Measurements from ENCODE around the gene IL34.
A peak's percentile ranks its signal among the peaks of the same experiment; 100 is the strongest.
"Not testable (repeated sequence)": the region's sequence is repeated elsewhere in the genome, so short reads cannot be mapped to it uniquely, and the experiment has no call there.

IL34 gene

DNA sequence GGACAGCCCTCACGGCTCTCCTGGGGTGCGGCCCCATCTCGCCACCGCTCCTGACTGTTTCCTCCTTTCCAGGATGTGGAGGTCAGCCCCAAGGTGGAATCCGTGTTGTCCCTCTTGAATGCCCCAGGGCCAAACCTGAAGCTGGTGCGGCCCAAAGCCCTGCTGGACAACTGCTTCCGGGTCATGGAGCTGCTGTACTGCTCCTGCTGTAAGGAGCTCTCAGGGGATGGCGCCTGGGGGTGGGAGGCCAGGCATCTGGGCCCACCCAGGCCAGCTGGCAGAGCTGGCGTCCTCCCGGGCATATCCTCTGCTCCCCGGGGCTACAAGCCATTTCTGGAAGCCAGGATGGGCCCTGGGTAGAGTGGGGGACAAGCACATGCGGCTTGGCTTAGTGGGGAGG lies 13.2 kb downstream of the IL34 start:
- DNase-seq: no peak

DNA sequence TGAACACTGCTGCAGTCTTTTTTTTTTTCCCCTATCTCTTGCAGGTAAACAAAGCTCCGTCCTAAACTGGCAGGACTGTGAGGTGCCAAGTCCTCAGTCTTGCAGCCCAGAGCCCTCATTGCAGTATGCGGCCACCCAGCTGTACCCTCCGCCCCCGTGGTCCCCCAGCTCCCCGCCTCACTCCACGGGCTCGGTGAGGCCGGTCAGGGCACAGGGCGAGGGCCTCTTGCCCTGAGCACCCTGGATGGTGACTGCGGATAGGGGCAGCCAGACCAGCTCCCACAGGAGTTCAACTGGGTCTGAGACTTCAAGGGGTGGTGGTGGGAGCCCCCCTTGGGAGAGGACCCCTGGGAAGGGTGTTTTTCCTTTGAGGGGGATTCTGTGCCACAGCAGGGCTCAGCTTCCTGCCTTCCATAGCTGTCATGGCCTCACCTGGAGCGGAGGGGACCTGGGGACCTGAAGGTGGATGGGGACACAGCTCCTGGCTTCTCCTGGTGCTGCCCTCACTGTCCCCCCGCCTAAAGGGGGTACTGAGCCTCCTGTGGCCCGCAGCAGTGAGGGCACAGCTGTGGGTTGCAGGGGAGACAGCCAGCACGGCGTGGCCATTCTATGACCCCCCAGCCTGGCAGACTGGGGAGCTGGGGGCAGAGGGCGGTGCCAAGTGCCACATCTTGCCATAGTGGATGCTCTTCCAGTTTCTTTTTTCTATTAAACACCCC lies 13.8 kb downstream of the IL34 start:
- no peak for DNase-seq

DNA sequence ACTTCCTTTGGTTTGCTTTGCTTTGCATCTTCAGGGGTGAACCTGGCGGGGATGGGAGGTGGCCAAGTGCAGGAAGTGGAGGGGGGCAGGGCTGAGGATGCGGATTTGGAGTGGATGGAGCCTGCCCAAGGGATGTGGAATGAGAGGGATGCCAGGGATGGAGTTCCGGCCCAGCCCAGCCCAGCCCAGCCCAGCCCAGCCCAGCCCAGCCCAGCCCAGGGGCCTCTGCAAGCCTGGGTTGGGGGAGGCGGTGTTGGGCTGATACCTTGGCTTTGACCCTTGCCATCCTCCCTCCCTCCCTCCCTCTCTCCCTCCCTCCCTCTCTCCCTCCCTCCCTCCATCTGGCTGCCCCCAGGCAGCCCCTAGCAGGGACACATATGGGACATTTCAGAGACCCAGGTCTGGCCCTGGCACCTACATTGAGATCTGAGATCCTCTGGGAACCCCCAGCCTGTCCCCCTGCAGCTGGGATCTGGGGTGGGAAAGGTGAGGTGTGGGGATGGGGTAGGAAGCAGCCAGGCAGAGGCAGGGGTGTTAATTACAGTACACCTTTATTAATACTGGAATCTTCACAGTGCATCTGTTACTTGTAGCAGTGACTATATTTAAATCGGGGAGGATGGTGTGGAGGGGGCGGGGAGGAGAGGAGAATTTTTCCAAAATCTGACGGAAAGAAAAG lies 14.5 kb downstream of the IL34 start:
- DNase-seq: peak; percentile 31

DNA sequence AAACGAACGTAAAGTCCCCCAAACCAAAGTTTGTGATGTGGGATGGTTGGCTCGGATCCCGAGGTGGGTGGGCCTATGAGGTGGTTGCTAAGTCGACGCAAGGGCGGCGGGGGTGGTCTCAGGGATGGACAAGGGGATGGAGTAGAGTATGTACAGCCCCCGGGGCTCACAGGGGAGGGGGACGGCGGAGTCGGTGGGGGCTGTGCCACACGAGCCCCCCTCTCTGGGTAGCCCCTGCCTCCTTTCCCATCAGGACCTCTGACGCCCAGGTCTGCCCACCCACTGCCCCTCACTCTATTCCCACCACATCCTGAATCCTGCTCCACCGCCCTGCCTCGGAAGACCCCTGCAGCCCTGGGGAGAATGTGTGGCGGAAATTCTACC lies 15.2 kb downstream of the IL34 start:
- DNase-seq: no peak

DNA sequence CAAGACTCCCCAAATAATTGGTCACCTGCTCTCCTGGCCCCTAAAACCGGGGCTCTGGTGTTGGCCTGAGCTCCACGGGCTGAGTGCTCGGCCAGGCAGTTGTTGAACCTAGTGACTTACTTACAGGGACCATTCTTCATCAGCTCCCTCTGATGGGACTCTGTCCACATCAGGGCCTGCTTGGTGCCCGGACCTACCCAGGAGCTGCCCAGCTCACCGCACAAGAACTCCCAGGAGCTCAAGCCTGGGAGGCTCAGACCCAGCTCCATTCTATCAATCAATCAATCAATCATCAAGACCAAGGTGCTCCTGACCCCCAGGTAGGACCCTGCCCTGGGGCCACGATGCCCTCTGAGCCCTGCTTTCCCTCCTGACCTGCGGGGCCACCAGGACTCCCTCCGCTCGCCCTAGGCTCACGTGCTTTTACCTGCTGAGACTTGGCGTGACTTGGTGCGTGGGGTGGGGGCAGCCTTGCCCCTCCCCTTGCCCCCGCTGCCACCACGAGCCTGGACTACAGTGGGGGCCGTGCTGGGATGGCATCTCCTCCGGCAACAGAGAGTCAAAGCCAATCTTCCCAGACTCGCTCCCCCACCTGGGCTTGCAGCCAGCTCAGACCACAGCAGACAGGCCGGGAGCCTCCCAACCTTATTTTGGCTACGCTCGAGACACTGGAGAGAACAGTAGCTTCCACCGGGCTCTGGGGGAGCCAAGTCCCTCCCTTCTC lies 15.7 kb downstream of the IL34 start:
- DNase-seq: peak; percentile 15

DNA sequence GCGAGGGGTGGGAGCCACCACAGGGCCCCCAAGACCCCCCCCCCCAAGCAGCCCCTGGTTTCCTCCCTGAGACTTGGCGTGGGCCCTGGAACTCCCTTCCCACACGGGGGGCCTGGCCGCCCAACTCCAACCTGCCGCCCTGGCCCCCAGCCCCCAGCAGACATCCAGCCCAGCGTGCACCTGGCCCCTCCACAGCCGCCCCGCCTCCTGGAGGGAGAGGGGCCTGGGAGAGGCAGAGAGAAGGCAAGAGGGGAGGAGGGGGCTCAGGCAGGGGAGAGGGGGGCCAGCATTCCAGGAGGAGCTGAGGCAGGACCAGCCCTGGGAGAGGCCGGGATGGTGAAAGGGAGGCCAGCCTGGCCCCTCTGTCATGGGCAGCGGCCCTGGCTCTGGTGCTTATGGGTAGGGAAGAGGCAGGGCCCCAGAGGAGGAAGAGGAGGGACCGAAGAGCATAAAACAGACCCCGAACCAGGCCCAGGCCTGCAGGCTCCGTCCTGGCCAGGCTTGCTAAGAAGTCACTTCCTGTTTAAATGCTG lies 16.7 kb downstream of the IL34 start:
- no peak for DNase-seq

DNA sequence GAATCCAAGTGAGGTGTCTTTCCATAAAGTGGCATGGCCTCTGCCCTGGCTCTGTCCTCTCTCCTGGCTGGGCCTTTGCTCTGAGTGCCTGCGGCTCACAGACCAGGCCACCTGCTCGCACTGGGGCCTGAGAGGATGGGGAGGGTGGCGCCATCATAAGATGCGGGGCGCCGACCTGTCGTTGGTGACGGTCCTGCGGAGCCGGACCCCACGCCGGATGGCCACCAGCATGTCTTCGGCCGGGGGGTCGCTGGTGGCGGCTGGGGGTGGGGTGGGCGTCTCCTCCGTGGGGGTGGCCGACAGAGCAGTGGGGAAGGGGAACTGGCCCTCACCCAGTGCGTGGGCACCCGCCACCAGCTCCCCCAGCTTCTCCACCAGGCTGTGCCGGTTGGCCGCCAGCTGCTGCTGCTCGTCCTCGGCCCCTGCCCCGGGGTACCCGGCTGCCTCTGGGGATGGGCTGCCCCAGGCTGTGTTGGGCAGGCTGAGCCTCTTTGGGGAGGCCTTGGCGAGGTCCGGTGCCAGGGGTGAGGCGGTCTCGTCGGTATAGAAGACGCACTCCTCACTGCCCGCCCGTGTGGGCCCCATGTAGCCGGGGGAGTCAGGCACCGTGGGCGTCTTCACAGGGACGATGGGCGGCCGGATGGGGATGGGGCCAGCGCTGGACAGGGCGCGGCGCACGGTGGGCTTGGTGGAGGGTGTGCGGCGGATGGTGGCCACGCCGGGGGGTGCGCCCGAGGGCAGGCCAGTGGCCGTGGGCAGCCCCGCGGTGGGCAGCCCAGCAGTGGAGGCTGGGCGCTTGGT lies 17.4 kb downstream of the IL34 start:
- no peak for DNase-seq

DNA sequence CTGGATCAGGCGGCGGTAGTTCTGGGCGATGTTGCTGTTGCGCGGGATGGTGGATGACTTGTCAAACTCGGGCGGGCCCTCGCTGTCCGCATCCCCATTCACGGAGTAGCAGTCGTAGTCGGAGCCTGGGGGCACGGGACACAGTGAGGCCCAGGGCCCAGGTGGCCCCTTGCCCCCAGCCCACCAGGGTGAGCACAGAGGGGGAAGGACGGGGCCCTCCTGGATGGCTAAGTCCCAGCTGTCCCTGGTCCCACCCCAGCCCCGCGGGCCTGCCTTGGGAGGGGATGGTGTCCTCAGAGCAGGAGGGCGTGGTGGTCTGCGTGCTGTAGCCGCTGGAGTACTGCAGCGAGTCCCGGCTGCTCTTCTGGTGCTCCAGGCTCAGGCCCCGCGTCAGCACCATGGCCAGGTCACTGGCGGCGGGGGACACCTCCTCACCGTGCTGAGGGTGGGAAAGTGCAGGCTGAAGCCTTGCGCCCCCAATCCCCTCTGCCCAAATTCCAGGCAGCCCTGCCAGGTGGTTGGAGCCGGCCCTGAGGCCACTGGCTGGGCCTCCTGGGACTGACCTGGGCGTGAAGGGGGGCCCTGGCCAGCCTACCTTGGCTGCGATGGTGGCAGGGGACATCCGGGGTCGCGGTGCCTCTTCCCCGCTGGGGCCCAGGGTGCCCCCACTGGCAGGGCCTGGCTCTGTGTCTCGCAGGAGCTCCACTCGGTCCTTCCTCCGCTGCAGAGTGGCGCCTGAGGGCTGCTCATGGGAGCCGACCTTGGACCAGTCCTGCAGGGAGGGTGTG lies 18.2 kb downstream of the IL34 start:
- DNase-seq: no peak

DNA sequence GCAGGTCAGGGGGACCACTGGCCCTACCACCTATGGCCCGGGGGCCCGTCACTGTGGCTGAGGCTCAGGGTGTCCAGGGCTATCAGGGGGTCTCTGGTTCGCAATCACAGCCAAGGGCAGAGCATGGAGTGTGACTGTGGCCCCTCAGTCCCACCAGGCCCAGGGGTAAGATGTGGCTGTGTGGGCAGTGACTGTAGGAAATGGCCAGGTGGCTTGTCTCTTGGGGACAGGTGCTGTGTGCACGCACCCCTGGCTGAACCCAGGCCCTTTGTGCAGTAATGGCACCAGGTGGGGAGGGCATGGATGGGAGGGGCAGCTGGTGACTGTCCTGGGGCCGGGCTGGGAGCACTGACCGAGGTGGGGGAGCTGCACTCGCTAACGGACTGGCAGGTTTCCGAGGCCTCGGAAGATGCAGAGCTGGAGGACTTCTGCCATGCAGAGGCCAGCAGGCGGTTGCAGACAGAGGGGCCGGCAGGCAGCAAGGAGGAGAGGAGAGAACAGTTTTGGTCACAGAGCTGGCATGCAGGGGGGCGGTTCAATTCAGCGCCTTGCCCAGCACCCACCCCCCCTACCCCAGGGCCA lies 18.8 kb downstream of the IL34 start:
- DNase-seq: no peak

DNA sequence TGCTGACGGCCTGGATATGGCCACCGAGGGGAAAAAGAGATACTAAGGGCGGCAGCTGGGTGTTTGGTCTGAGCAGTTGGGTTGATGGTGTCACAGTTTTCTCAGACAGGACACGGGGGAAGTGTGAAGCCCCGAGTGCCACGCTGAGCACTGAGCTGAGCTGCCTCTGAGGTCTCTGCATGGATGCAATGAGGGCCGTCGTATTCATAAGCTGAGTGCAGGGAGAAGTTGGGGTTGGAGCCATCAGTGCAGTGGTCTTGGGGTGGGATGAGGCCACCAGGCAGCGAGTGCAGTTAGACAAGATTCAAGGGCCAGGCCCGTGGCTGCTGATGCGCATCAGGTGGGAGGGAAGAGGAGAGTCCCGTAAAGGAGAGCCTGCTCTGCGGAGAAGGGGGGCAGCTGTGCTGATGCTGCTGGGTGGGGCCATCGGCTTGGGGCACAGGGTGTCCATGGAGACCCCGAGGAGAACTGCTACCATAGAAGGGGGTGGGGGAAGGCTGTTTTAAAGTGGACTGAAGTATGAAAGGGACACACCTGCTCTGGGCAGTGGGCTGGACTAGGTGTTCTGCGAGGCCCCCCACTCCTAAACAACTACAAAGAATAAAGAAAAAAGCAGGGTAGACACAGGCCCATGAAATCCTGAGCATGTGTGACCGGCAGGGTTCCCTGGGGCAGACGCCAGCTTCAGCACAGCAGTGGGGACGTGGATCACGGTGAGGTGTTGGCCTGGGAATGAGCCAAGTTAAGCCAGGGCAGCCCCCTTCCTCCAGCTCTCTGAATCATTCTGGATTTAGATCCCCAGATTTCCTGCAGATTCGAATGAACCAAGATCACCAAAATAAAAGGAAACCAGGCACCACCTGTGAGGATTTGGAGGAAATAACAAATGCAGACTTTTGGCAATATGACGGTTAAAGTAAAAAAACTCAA lies 19.7 kb downstream of the IL34 start:
- no peak for DNase-seq

DNA sequence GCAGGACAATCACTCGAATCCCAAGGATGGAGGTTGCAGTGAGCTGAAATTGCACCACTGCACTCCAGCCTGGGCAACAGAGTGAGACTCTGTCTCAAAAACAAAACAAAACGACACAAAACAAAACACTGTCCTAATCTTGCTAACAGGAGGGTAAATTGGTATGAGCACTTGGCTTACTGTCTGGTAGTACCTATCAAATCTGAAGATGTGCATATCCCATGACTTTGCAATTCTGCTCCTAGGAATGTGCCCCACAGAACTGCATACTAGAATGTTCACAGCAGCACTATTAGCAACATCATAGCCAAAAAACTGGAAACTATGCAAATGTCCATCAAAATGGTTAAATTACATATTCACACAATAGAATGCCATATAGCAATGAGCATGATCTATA lies 23.8 kb downstream of the IL34 start:
- no peak for DNase-seq

DNA sequence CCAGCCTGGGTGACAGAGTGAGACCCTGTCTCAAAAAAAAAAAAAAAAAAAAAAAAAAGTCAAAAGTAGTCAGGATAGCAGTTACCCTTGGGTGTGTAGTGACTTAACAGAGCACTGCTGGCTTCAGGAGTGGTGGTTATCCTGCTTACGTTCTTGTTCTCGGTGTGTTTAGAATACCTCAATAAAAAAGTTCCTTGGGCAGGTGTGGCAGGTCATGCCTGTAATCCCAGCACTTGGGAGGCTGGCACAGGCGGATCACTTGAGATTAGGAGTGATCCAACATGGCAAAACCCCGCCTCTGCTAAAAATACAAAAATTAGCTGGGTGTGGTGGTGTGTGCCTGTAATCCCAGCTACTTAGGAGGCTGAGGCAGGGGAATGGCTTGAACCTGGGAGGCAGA lies 24.6 kb downstream of the IL34 start:
- DNase-seq: not testable (repeated sequence)

DNA sequence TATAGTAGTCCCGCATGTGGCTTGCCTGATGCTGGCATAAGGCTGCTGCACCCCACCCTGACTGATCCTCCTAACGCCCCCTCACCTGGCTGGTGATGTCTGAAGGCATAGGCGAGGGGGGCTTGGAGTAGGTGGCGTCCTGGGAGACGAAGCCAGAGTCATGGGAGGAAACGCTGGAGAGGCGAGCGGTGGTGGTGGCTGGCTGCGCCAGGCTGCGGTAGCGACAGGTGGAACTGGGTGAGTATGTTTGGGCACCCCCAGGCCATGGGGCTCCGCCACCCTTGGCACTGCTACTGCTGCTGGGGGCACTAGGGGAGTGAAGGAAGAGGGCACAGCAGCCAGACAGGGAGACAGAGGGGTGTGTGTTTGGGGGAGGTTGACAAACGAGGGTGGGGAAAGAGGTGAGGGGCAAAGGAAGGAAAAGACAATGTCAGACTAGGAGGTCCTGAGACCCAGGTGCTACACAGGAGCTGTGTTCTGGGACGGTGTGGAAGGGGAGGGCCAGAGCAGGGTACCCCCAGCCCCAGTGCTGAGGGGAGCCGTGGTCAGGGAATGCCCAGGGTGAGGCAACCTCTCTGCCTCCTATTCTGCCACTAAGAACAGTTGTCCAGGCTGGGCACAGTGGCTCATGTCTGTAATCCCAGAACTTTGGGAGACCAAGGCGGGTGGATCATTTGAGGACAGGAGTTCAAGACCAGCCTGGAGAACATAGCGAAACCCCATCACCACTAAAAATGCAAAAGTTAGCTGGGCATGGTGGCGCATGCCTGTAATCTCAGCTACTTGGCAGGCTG lies 28.1 kb downstream of the IL34 start:
- DNase-seq: no peak

DNA sequence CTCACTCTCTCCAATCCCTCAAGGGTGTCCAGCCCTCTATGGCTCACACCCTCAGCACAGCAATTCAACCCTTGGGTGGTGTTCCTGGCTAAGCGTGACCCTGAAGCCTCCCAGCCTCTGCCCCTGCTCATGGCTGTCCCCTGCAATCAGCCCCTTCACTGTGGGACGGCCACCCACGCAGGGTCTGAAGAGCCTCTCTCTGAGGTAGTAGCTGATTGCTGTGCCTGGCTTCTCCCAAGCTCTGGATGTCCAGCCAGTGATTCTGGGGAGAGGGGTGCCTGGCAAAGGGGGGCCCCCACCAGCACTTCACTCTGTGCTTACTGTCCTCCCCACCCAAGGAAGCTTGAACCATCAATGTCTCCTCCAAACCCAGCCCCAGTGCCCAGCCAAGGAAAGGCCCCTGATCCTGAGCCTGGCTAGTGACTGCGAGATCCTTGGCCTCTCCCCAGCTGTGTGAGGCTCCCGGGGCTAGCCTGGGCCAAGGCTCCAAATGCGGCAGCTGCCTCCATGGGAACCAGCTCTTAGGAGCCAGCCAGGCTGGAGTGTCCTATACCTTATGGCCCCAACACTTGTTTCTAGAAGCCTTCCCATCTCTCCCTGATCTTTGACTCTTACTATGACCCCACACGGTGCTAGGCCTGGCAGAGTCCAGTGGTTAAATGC lies 29.6 kb downstream of the IL34 start:
- no peak for DNase-seq

DNA sequence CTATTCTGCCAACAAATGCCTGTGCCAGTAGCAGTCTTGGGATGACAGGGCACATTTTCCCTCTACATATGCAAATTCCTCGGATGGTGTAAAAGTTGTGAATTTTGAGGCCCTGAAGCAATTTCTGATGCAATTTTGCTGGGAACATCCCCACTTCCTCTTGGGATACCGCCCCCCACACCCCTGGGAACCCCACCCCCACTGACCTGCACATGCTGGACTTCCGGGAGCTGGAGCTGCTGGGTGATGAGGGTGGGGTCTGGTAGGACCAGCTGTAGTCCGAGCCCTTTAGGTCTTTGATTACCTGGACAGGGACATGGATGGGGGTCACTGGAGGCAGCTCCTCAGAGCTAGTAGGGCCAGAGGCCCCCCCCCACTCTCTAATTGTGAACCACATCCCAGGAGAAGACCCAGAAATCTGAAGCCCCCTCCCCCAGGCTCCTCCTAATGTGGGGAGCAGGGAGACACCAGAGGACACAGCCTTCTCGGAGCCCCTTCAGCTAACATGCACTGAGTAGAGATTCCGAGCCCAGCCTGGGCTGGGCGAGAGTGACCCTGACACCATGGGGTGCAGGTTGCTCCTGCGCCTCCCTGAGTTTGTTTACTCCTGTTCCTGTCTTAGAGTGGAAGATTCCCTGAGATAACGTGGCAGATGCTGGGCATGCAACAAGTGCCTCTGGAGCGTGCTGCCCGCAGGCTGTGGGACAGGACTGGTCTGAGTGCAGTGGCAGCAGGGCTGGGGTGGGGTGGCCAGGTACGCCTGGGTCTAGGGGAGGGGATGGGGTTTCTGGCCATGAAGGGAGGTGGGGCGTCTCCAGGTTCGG lies 30.5 kb downstream of the IL34 start:
- no peak for DNase-seq

DNA sequence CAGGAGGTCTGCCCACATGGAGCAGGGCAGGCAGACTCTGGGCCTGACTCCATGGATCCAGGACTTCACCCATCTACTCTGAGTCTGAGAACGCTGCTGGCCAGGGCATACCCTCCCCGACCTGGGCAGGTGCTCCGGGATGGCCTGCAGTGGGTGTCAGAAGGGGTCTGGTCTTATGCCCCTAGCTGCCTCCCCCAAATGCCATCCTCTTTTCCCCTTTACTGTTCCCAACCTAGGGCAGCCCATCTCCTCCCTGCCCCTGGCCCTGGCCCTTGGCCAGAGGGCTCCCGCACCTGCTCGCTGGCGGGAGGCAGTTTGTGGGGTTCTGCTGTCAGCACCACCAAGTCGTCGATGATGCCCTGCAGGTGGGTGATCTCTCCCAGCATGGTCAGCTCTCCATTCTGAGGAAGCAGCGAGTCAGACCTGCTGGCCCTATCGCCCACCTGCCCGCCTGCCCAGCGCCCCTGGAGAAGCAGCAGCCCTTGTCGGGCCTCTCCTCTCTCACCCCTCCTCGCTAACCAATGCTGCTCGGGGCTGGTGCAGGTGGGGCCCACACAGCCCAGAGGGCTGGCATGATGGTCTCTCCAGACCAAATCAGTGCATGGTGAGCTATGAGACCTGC lies 31.3 kb downstream of the IL34 start:
- DNase-seq: no peak

DNA sequence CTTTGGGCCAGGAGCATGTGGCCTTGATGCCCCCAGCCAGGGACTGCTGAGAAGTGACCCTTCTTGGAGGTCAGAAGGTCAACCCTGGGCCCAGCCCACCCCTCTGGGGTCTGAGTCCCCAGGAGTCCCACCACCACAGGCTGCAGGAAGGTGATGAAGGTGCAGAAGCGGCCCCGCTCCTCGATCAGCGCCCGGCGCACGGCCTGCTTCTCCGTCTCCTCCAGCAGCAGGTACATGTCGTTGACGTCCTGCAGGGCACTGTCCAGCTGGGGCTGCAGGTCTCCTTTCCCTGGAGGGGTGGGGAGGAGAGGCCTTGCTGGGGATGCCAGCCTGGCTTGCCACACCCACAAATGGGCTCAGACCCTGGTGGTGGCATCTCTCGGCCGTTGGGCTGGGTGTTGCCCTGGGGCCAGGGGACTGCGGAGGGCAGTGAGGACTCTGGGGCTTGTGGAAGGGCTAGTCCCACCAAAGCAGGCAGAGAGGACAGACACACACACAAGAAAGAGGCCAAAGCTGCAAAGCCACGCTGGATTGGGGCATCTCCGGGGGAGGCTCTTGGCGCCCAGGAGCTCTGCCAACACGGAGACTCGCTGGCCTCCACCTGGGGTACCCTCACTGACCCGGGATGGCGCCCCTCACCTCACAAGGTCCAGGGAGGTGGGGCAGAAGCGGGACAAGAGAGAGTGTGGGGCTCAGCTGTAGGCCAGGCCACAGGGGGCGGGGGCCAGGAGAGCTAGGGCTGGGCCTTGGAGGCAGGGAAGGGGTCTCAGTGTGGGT lies 31.9 kb downstream of the IL34 start:
- no peak for DNase-seq

Data from DMS 273 treated with DMSO at 0.1 percent for 48 hours (cell line).